HG02852 (cell line): ENCODE results near the gene LYSET.
"Not testable (repeated sequence)": the region's sequence is repeated elsewhere in the genome, so short reads cannot be mapped to it uniquely, and the experiment has no call there.

Source experiments
- ATAC-seq: cut with Tn5 transposase; IDR thresholded peaks from one replicate; pipeline ENCODE4 v1.9.1; 2021; ENCODE audit warnings: mild to moderate bottlenecking, moderate library complexity; ENCODE audit not compliant: unreplicated experiment

LYSET gene

GRCh38 chr14:93214598-93214997, 29.5 kb downstream of the LYSET start:
- ATAC-seq: no peak

DNA sequence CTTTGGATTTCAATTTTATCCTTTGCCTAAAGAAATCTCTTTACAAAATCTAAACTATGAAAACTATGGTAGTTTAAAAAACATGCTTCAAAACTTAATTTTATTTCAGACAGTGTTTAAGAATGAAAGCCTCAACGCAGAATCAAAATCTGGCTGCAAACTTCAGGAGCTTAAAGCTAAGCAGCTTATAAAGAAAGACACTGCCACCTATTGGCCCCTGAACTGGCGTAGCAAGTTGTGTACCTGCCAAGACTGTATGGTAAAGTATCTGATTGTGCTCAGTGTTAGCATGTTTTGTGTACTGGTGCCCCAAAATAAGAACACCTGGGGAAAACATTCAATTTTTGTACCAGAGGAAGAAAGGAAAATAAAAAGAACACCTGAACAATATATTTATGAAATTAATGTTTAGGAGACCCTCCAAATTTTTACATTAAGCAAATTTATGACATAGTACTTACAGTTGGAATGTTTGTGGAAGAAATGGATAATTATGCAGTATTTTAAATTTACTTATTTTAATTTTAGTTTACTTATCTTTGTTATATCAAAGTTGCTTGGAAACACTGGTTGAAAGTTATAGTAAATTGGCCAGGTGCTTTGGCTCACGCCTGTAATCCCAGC, 34.1 kb downstream of the LYSET start:
- peak; percentile 47 for ATAC-seq

GRCh38 chr14:93220509-93220908, 35.4 kb downstream of the LYSET start:
- no peak for ATAC-seq

GRCh38 chr14:93223565-93223964, 38.4 kb downstream of the LYSET start:
- no peak for ATAC-seq

GRCh38 chr14:93228550-93228949, 43.4 kb downstream of the LYSET start:
- ATAC-seq: no peak

DNA sequence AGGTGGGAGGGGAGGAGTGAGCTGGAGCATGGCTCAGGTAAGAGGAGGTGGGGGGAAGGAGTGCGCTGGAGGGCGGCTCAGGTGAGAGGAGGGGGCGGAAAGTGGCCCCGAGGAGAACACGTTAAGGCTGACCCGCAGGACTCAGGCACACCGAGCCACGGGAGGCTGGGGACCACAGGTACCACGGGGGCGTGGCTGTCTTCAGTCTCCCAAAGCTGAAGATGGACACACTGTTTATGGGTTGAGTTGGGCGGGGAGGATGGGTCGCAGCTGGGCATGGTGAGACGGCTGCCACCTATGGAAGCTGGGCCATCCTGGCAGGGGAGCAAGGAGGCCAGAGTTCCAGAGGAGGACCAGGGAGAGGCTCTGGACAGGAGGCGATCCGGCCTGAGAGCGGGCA, 45.4 kb downstream of the LYSET start:
- ATAC-seq: no peak

DNA sequence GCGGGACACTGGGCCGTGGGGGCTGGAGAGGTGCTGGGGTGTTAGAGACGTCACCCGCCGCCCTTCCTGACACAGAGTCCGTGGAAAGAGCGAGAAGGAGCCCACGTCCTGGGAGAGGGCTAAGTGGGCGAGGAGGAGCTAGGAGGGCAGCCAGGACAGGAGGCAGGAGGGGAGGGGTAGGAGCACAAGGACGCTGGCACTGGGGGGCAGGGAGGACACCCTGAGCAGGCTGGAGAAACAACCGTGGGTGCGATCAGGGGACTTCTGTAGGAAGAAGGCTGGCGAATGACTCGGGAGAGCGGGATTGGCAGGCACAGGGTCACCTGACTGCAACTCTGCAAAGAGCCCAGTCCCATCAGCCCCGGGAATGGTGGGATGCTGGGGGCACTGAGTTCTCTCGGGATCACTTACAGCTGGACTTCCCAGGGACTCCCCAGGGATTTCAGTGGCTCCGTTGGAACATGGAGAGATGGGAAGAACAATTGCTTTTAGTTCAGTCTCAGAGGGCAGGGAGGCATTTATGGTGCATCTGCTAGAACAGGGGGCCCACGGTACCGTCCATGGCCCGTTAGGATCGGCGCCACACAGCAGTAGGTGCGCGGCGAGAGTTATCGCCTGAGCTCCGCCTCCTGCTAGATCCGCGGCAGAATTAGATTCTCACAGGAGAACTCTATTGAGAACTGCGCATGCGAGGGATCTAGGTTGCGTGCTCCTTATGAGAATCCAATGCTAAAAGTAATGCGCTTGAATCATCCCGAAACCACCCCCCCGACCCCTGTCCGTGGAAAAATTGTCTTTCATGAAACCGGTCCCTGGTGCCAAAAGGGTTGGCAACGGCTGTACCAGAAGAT, 46.2 kb downstream of the LYSET start:
- ATAC-seq: no peak

DNA sequence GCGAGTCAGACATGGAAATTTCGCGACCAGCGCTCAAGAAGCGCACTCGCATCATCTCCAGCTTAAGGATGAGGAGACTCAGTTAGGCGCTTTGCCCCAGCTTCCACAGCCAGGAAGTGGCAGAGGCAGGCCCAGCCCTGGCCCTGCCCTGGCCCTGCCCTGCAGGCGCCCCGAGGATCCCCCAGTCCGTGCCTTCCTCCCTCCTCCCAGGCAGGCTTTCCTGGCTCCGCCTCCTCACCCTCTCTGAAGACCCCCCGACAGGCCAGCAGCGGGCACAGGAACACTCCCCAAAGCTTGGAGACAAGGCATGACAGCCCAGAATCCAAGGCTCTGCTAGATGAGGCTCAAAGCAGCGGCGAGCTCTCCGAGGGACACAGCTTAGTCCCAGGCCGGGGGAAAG, 47.0 kb downstream of the LYSET start:
- ATAC-seq: no peak

DNA sequence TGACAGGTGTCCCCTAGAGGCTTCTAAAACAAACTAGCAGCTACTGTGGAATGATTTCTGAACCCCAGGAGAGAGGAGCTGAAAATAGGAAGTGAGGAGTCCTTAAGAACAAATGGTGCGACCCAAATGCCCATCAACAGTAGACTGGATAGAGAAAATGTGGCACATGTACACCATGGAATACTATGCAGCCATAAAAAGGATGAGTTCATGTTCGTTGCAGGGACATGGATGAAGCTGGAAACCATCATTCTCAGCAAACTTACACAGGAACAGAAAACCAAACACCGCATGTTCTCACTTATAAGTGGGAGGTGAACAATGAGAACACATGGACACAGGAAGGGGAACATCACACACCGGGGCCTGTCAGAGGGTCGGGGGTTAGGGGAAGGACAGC, 48.0 kb downstream of the LYSET start:
- not testable (repeated sequence) for ATAC-seq

- ATAC-seq: no peak
These were observed 49.7 kb downstream of the LYSET start for GRCh38 chr14:93234798-93235197.
